ENCODE measurements around the gene PPFIBP1.

Gene PPFIBP1

DNA sequence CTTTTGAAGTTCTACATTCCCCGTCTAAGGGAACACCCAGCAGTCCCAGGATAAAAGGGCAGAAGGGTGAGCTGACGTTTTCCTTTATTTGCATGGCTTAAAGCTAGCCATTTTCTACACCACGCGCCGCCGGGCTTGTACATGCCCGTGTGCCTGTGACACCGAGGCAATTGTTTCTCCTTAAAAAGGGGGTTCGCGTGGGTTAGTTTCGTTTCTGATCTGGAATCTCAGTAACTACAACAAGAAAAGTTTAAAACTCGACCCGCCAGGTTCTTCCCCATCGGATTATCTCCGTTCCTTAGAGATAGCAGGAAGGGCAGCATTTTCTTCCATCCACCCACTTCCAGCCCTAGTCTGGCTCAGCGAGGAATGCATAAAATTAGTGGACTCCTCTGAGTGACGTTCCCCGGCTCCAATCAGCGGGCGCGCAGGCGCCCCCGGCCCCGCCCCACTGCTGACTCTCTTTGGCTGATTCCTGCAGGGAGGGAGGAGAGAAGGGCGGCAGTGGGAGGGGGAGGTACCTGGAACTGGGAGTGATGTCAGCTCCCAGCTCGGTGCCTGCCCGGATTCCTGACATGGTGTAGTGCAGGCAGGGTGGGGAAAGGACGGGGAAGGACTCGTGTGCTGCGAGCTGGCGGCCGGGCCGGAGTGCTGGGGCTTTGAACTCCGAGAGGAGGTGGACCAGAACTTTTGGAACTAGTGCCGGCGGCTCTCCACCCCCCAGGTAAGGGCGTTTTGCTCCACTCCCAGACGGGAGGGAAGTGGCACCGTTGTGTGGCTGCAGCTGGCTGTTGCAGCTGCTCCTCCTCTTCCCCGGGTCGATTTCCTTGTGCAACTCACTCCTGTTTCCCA is at the start of gene PPFIBP1:
PPFIBP1 (plus strand) TSS at position 565 of the 852 bp plus-strand sequence. CDS start 109,191 bp downstream, outside the sequence.
- peak; percentile 90 to 100 (median 96) for DNase-seq

GRCh38 chr12:27474344-27474743 is 49.7 kb upstream of the PPFIBP1 start:
- DNase-seq: no peak

DNA sequence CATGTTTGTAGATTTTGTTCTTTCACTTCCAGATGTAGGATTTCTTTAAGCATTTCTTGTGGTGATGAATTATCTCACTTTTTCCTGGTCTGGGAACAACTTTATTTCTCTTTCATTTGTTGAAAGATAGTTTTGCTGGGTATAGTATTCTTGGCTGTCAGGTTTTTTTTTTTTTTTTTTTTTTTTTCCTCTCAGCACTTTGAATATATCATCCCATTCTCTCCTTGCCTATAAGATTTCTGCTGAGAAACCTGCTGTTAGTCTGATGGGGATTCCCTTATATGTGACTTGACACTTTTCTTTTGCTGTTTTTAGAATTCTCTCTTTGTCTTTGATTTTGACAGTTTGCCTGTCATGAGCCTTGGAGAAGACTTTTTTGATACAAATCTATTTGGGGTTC is 47.0 kb upstream of the PPFIBP1 start:
- no peak for DNase-seq

DNA sequence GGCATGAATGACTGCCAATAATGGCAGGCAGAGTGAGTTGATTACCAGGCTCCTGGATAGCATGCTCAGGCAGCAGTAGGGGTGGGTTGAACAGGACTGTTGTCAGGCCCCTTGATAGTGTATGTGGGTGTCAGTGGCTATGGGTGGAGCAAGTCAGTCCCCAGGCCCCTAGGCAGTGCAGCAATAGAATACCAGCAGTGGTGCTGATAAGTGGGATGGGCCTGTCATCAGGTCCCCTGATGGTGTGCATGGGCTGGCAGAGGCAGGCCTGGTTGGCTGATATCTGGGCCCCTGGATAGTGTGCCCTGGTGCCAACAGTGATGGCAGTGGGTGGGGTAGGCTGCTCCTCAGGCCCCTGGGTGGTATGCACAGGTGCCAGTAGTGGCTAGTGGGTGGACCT is 45.1 kb upstream of the PPFIBP1 start:
- DNase-seq: no peak

DNA sequence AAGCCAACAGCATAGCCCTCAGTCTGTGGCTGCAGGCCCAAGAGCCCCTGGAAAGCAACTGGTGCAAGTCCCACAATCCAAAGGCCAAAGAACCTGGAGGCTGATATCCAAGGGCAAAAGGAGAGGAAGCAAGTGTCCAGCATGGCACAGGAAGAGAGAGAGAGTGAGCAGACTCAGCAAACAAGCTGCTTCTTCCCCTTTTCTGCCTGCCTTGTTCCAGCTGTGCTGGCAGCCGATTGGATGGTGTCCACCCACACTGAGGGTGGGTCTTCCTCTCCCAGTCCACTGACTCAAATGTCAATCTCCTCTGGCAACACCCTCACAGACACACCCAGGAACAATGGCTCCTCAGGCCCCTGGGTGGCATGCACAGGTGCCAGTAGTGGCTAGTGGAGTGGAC is 44.0 kb upstream of the PPFIBP1 start:
- no peak for DNase-seq

DNA sequence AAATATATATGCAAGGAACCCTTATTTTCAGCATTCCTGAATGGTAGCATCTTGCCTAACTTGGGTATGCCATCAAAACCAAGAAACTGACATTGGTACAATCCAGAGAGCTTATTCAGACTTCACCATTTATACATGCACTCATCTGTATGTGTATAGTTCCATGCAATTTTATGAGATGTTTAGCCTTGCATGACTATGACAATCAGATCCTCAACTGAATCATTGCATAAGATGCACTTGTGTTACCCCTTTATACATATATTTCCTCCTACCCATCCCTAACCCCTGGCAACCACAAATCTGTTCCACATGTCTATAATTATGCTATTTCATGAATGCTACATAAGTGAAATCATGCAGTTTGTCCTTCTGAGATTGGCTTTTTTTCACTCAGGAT is 37.0 kb upstream of the PPFIBP1 start:
- DNase-seq: no peak

DNA sequence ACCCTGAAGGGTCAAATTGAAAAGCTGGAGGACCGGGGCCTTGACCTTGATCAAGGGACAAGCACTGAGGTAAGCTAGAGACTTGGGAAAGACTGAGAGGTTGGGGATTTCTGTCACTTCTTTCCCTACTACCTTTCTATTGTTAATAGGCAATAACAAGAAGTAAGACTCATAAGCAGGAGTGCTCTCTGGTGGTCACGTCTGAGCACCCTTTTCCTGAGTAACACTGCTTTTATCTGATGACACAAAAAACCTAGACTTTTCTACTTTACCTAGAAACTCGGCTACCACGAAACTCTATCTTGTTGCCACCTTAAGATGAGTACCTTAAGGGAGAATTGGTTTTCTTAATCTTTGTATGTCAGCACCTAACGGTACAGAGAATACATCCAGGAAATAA is 35.5 kb upstream of the PPFIBP1 start:
- DNase-seq: no peak

- DNase-seq: no peak
These were observed 32.8 kb upstream of the PPFIBP1 start for GRCh38 chr12:27491226-27491625.

GRCh38 chr12:27493260-27493940 is 30.6 kb upstream of the PPFIBP1 start:
- DNase-seq: no peak

GRCh38 chr12:27497446-27497845 is 26.6 kb upstream of the PPFIBP1 start:
- no peak for DNase-seq

GRCh38 chr12:27498149-27498548 is 25.9 kb upstream of the PPFIBP1 start:
- no peak for DNase-seq

DNA sequence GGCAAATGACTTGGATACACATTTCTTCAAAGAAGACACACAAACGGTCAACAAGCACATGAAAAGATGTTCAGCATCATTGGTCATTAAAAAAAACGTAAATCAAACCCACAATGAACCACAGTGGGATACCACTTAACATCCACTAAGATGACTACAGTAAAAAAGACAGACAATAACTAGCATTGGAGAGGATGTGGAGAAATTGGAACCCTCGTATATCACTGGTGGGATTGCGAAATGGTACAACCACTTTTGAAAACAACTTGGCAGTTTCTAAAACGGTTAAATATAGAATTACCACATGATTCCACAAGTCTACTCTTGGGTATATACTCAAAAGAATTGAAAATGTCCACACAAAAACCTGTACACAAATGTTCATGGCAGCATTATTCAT is 25.2 kb upstream of the PPFIBP1 start:
- DNase-seq: no peak

GRCh38 chr12:27499377-27499776 is 24.6 kb upstream of the PPFIBP1 start:
- no peak for DNase-seq

DNA sequence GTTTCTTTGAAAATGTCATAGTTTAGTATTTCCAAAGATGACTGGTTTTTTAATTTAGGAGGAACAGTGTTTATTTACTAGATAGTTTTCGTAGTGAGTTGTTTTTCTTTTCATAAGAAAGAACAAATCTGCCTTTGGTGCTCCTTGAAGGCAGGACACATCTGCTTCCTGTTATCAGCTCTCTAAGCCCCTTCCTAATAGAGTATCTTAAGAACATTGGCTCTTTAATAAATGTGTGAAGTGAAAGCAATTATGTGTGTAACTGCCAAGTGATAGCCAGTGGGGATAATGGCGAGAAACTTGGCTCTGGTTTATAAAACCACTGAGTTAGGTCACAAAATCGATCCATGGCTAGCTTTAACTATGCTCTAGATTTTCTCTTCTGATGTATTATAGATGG is 23.5 kb upstream of the PPFIBP1 start:
- no peak for DNase-seq

DNA sequence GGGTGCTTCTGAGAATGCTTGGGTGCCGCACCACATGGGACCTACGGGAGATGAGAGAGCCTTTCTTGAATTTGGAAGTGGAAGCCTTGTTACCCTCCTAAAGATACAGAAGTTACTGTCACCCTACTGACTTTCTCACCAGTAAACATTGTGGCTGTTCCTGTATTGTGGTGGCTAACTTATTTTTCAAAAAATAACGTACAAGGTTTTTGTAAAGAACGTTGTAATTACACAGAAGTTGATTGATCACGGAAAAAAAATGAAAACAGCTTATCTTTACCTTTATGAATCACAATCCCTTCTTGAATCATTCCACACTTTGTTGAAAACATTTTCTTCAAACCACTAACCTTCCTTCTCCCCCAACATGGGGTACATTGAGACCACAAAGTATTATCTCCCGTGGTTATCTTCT is 22.0 kb upstream of the PPFIBP1 start:
- no peak for DNase-seq

GRCh38 chr12:27504507-27504906 is 19.5 kb upstream of the PPFIBP1 start:
- DNase-seq: no peak

GRCh38 chr12:27505109-27505508 is 18.9 kb upstream of the PPFIBP1 start:
- DNase-seq: no peak

DNA sequence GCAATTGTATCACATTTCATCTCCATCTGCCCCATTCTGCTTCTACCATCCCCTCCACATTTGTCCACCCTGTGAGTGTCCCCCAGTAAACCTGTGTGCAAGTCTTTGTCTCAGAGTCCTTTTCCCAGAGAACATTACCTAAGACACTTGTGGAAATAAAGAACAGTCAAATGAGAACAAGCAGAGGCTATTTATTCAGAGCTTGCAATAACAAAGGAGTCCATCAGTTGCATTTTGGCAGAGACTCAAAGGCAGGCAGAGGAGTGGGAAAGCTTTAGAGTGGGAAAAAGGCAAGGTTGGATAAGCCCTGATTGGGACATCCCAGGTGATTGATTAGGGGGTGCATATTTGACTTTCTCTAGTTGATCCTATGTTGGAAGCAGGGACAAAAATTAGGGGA is 18.2 kb upstream of the PPFIBP1 start:
- no peak for DNase-seq

GRCh38 chr12:27506645-27507189 is 17.3 kb upstream of the PPFIBP1 start:
- no peak for DNase-seq

GRCh38 chr12:27508736-27509431 is 15.1 kb upstream of the PPFIBP1 start:
- DNase-seq: no peak

- DNase-seq: no peak
These were observed 12.8 kb upstream of the PPFIBP1 start for GRCh38 chr12:27511031-27511722.

DNA sequence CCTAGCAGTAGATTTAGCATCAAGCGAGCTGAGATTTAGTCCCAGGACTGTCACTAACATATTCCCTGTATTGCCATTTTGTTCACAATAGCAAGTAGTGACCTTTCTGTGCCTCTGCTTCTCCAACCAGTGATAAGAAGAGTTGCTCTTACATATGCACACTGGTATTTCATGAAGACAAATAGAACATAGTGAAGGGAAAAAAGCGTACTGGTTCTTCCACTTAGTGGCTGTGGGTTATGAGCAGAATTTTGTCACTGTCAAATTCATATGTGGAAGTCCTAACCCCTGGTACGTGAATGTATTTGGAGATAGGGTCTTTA is 12.3 kb upstream of the PPFIBP1 start:
- no peak for DNase-seq

Measured in stimulated activated naive CD4-positive, alpha-beta T cell (primary cell).